NCI-H1092 treated with DMSO at 0.1 percent for 48 hours (cell line): ENCODE measurements around the gene CNN3.

Experiments used
- DNase-seq: peaks from one replicate; lab custom pipeline; 2025; lab: John Stamatoyannopoulos, UW

The CNN3 gene

DNA sequence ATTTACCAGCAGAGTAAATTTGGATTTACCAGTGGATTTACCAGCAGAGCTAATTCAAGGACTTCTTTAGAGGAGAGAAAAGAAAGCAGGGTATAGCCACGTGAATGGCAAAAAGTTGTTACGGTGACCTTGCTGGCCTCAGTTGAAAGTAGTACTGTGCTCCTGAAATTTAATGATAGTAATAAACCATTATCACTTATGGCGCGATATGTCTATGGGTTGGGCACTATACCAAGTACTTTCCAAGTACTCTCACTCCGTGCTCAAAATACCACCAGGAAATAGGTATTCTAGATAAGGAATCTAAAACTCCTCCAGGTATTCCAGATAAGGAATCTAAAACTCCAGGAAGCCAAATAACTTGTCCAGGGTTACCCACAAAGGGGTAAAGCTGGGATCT is 70.9 kb downstream of the CNN3 start:
- DNase-seq = no peak

DNA sequence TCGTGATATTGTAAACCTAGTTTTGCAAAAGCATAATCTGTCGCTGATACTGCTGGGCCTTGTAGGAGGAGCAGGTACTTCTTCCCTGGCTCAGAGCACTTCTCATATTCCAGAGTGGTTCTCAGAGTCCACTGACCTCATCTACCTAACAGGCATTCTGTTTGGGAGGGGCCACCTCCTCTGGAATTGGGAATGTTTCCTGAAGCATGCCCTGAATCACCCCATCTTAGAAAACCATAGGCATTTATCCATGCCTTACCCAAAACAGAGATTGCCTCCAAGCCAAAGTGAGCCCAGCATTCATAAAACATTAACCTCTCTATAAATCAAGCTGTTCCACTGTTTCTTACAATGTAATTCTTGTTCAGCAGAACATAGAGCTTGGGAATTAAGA is 71.6 kb downstream of the CNN3 start:
- DNase-seq = no peak

DNA sequence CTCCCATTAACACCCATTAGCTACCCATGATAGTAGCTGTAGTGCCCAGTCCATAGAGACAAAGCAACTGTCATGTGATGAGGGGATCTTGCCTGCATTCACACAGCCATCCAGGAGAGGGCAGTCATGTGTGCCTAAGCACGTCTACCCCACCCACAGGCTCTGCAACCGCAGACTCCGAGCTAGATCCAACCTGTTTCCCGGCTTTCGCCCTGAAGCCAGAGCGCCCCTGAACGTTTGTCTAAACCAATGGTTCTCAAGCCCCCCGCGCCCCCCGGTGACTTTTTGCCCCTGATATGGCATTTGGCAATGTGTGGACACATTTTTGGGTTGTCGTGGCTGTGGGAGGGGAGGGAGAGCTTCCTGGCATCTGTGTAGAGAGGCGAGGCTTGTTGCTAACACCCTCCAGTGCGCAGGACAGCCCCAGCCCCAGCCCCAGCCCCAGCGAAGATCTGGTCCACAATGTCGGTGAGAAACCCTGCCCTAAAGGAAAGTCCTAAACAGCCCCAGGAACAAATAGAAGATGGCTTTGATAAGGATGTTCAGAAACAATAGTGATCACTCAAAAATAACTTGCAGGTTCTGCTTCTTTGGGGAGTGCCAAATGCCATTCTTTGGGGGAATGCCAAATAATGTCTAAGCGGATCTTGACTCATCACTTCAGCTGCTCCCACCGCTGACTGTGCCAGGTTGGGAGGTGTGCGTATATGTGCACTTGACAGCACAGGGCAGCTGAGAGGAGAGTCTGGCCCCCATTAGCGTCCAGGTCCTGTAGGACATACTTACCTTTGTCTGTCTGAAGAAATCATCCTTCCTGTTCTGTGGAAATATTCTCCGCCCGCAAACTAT is 72.2 kb downstream of the CNN3 start:
- peak; percentile 92 for DNase-seq

DNA sequence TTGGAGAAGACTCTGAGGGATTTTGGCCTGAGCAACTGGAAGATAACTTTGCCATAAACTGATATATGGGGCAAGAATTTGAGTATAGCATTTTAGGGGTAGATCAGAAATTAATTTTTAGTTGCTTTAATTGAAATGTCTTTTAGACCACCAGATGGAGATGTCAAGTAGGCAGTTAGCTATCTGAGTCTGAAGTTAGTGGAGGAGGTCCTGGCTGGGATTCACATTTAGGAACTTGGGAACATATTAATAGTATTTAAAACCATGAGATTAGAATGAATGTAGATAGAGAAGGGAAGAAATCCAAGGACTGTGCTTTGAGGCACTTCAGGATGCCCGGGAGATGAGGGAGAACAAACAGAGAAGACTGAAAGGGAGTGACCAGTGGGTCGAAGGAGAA is 74.1 kb downstream of the CNN3 start:
- DNase-seq = no peak

DNA sequence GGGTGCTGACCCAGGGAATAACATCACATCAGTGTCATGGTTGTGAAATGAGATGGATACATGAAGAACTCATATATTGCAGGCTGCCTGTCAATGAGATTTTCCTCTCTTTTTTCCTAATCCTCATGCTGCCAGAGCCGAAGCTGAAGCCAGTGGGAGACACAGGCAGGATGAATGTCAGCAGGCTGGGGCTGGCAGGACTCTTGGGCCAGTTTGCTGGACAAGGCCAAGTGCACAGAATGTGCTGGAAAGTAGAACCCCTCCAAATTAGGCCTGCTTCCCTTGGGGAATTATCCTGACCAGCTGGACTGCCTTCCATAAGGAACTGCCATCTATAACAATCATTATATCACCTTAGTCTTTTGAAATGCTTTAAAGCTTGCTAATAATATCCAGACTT is 75.3 kb downstream of the CNN3 start:
- DNase-seq = no peak
